HepG2 (cell line): ENCODE data around the gene LAG3. TPM values are rescaled to one million over a fixed set of nuclear protein-coding genes. Genes with fewer than 3 reads are reported as not detected.

ENCODE experiments used
- ATAC-seq: fragments of 200-7000 bp; cut with Tn5 transposase; 3 replicates; pipeline ENCODE4 v1.9.1; 2020; ENCODE audit warnings: mild to moderate bottlenecking, moderate library complexity
- BruUV-seq: library from RNA; stranded (reverse); fragments of 400-500 nt; replicated peaks from 2 replicates; lab custom pipeline; 2021; lab: Mats Ljungman, UMichigan
- CTCF ChIA-PET: fragments of 300-600 bp; formaldehyde crosslinking; extraction: SDS; loops from one replicate; lab custom pipeline; 2021; ENCODE audit warnings: low total read pairs, inconsistent platforms, low intra/inter-chr PET ratio; lab: Yijun Ruan, JAX
- POLR2A ChIA-PET: fragments of 350-600 bp; sonication (Branson Sonifier 250); formaldehyde crosslinking; loops from one replicate; lab custom pipeline; 2020; ENCODE audit warnings: antibody characterized with exemption, inconsistent platforms; lab: Yijun Ruan, JAX
- DNase-seq: peaks from one replicate; pipeline ENCODE4 v3.0.0-alpha.2; 2015; ENCODE audit warnings: low spot score
- FAIRE-seq: peaks from 3 replicates; lab custom pipeline; 2011; peaks lifted over from hg19 to GRCh38; lab: Jason Lieb, UNC
- H2AFZ ChIP-seq: one replicate; pipeline ENCODE4 v1.6.1; 2011; ENCODE audit warnings: low read length, inconsistent platforms
- H3K27ac ChIP-seq: fragments of 300-600 bp; 3 replicates; pipeline ENCODE4 v1.8.0; 2011; ENCODE audit warnings: mixed run types, mild to moderate bottlenecking, mixed read lengths, low read length, inconsistent platforms; ENCODE audit not compliant: insufficient read depth; ENCODE audit errors: extremely low read length
- H3K27me3 ChIP-seq, 2 experiments: fragments of 200-600 bp in 1 of 2; 2 replicates in 1 of 2; 3 replicates in 1 of 2; pipeline versions ENCODE4 v1.6.0 to v1.8.0; 2011; ENCODE audit warnings: low read length in 2 of 2, mild to moderate bottlenecking in 2 of 2, moderate library complexity in 2 of 2, inconsistent platforms in 1 of 2; ENCODE audit not compliant: insufficient read depth in 2 of 2, control insufficient read depth in 1 of 2
- H3K36me3 ChIP-seq, 2 experiments: fragments of 200-600 bp in 1 of 2; replicated peaks in 1 of 2; 2 replicates in 1 of 2; 3 replicates in 1 of 2; pipeline versions ENCODE4 v1.5.1 to v1.8.0; 2011; ENCODE audit warnings: low read length in 2 of 2, inconsistent platforms in 1 of 2; ENCODE audit not compliant: insufficient read depth in 2 of 2, control insufficient read depth in 1 of 2
- H3K4me1 ChIP-seq: 2 replicates; pipeline ENCODE4 v1.5.1; 2012; ENCODE audit warnings: low read length, inconsistent platforms; ENCODE audit not compliant: insufficient read depth
- H3K4me2 ChIP-seq: 2 replicates; pipeline ENCODE4 v1.6.0; 2011; ENCODE audit warnings: low read depth, low read length, inconsistent platforms
- H3K4me3 ChIP-seq, 3 experiments: fragments of 200-600 bp in 1 of 3; sonication (generic), shearing (Covaris generic) in 1 of 3; replicated peaks in 1 of 3; 2 replicates each; pipeline ENCODE4 v1.5.1; 2011 to 2016; ENCODE audit warnings: low read length in 3 of 3, inconsistent platforms in 2 of 3, low read depth in 2 of 3, mild to moderate bottlenecking in 2 of 3, control low read depth in 1 of 3, mixed read lengths in 1 of 3; ENCODE audit not compliant: insufficient read depth in 1 of 3
- H3K79me2 ChIP-seq: one replicate; pipeline ENCODE4 v1.6.1; 2011; ENCODE audit warnings: low read length, inconsistent platforms; ENCODE audit not compliant: insufficient read depth
- H3K9ac ChIP-seq: 2 replicates; pipeline ENCODE4 v1.6.0; 2011; ENCODE audit warnings: mild to moderate bottlenecking, low read depth, low read length, inconsistent platforms; ENCODE audit not compliant: insufficient read depth
- H3K9me3 ChIP-seq: 2 replicates; pipeline ENCODE4 v1.5.1; 2012; ENCODE audit warnings: mild to moderate bottlenecking, low read length
- H4K20me1 ChIP-seq: 2 replicates; pipeline ENCODE4 v1.6.0; 2011; ENCODE audit warnings: inconsistent platforms, mild to moderate bottlenecking, low read length, moderate library complexity; ENCODE audit not compliant: insufficient read depth
- ATF7-NPFF ChIP-seq: sonication (generic); formaldehyde crosslinking; IDR thresholded peaks from 2 replicates; pipeline ENCODE4 v1.8.1; 2023; ENCODE audit warnings: mild to moderate bottlenecking, low read depth, missing genetic modification reagents, moderate library complexity
- CBX2 ChIP-seq, 2 experiments: fragments of 200-600 bp in 1 of 2; sonication (generic); formaldehyde crosslinking in 1 of 2; IDR thresholded peaks; 2 replicates each; pipeline versions ENCODE4 v1.7.0 to v1.8.1; 2018 to 2022; ENCODE audit warnings: low read depth in 2 of 2, low read length in 1 of 2, mild to moderate bottlenecking in 1 of 2, missing genetic modification reagents in 1 of 2
- KAT8 ChIP-seq: IDR thresholded peaks from 2 replicates; pipeline ENCODE4 v1.6.1; 2016; ENCODE audit warnings: missing genetic modification reagents, missing compliant biosample characterization
- KLF16 ChIP-seq, 2 experiments: sonication (generic) in 1 of 2; formaldehyde crosslinking in 1 of 2; IDR thresholded peaks; 2 replicates each; pipeline versions ENCODE4 v1.6.1 to v1.8.0; 2016 to 2023; ENCODE audit warnings: missing genetic modification reagents in 2 of 2, missing compliant biosample characterization in 1 of 2
- KMT2A ChIP-seq: sonication (generic); formaldehyde crosslinking; IDR thresholded peaks from 2 replicates; pipeline ENCODE4 v1.4.0; 2020; ENCODE audit warnings: missing genetic modification reagents
- ZBTB26 ChIP-seq: IDR thresholded peaks from 2 replicates; pipeline ENCODE4 v1.6.1; 2016; ENCODE audit warnings: missing compliant biosample characterization, missing genetic modification reagents, borderline replicate concordance
- WGBS: methylation state at CpG from one replicate; pipeline ENCODE4 v1.1.6; 2017; ENCODE audit warnings: low lambda C conversion rate; 5-methylcytosine and 5-hydroxymethylcytosine counted together
- in situ Hi-C: cut with HindIII; loops from 2 replicates; pipeline ENCODE4 v1.10.0; 2017; ENCODE audit warnings: low pct_unique_long_range_greater_than_20kb; ENCODE audit not compliant: extremely low pct_ligation_motif_present
- intact Hi-C: fragments of 100-400 bp; cut with micrococcal nuclease; formaldehyde crosslinking; loops from one replicate; pipeline ENCODE4 v1.10.0; 2022; ENCODE audit not compliant: unreplicated experiment
- polyA plus RNA-seq, 8 experiments: library from polyadenylated mRNA; depleted of rRNA in 3 of 8; stranded (reverse) in 7 of 8; unstranded in 1 of 8; fragments of >200 nt; fragmentation: Illumina TruSeq in 4 of 8; extraction: Trizol in 4 of 8; gene quantifications; 2 replicates each; pipeline versions ENCODE4 v1.2.1 to v1.2.3, GENCODE V29; 2011 to 2016; ENCODE audit warnings: low read depth in 4 of 8, missing spikeins in 1 of 8, mixed read lengths in 1 of 8; ENCODE audit not compliant: insufficient read depth in 1 of 8
- total RNA-seq, 5 experiments: library from RNA; depleted of rRNA; stranded (reverse); fragments of >200 nt; fragmentation: Illumina TruSeq; extraction: Trizol; gene quantifications; 2 replicates each; pipeline ENCODE4 v1.2.3, GENCODE V29; 2016; ENCODE audit warnings: low read depth in 1 of 5
- TF ChIP-seq, protein P1 (sequence below): IDR thresholded peaks from 2 replicates; pipeline ENCODE4 v1.6.1; 2016

LAG3 gene
- total and polyA plus RNA-seq, 2 of the 13 experiments (the other 11 are each of a cell fraction or from before 2014, with no cell fraction given) = 0.11 to 0.26 TPM

GRCh38 chr12:6782119-6782518, 9.8 kb downstream of the LAG3 start:
- ATAC-seq (no peak), FAIRE-seq (no peak), DNase-seq (no peak)
- ChIA-PET CTCF (no interaction called here), POLR2A (interaction anchor here (0.9 to 3.1 kb wide), 3 partner anchors 10 to 58 kb away, joined by 4 to 11 read pairs (median 4); partner anchors contain the start of genes COPS7A and MLF2)
- H3K9ac ChIP-seq = no peak overlapping the region
- no peak for TF ChIP-seq KMT2A
- TF ChIP-seq ATF7-NPFF (CRISPR knock-in tag) = no peak
- no peak for TF ChIP-seq KLF16 (CRISPR knock-in tag; IDR thresholded peaks at IDR 0.05)
- TF ChIP-seq CBX2 (IDR thresholded peaks at IDR 0.05; ENCODE audit: low read depth, low read length) = no peak
- no peak for TF ChIP-seq CBX2 (CRISPR knock-in tag; IDR thresholded peaks at IDR 0.05; ENCODE audit: low read depth)
- no peak for TF ChIP-seq KAT8 (CRISPR knock-in tag)
- TF ChIP-seq, protein P1, sequence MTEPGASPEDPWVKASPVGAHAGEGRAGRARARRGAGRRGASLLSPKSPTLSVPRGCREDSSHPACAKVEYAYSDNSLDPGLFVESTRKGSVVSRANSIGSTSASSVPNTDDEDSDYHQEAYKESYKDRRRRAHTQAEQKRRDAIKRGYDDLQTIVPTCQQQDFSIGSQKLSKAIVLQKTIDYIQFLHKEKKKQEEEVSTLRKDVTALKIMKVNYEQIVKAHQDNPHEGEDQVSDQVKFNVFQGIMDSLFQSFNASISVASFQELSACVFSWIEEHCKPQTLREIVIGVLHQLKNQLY (CRISPR knock-in tag) = no peak
- TF ChIP-seq ZBTB26 (CRISPR knock-in tag) = no peak
- H3K4me2 ChIP-seq = no peak overlapping the region
- peaks cover 61% of the 10 kb centered on the region for H3K4me1 ChIP-seq
- H3K79me2 ChIP-seq = no peaks in the 10 kb centered on the region
- H3K36me3 ChIP-seq = no peaks in the 10 kb centered on the region
- no peak overlapping the region for H2AFZ ChIP-seq
- BruUV-seq = no TSS peak
- intact Hi-C loops = no loop called here
- H4K20me1 ChIP-seq = no peaks in the 10 kb centered on the region
- peaks cover 2 to 16% of the 10 kb centered on the region in 2 experiments; a peak in 2 of 5 replicates for H3K27me3 ChIP-seq
- in situ Hi-C loops = loop anchor here (5.0 kb wide), 1 partner anchor 35 kb away; no protein-coding TSS in a partner anchor
- H3K4me3 ChIP-seq = no peak overlapping the region
- no peaks in the 10 kb centered on the region for H3K9me3 ChIP-seq
- no peak overlapping the region for H3K27ac ChIP-seq
- WGBS = 57% methylated on average over 4 of the region's 6 CpGs
